B cell (primary cell): ENCODE measurements around the gene RPTOR. TPM values are rescaled to one million over a fixed set of nuclear protein-coding genes. Genes with fewer than 3 reads are reported as not detected.

Experiments used
- ATAC-seq: fragments of 200-7000 bp; cut with Tn5 transposase; one replicate; pipeline ENCODE4 v1.10.0; 2021; ENCODE audit warnings: low read depth, mild to moderate bottlenecking, moderate number of reproducible peaks, moderate library complexity
- CTCF ChIA-PET: fragments of 350-600 bp; sonication (Branson Sonifier 250); formaldehyde crosslinking; loops from one replicate; lab custom pipeline; 2021; ENCODE audit warnings: antibody characterized with exemption, inconsistent platforms; lab: Charles Lee
- POLR2A ChIA-PET: fragments of 350-600 bp; sonication (Branson Sonifier 250); formaldehyde crosslinking; loops from one replicate; lab custom pipeline; 2021; ENCODE audit warnings: antibody characterized with exemption; lab: Charles Lee
- DNase-seq: peaks from one replicate; pipeline ENCODE4 v3.0.0; 2013
- H2AFZ ChIP-seq: 2 replicates; pipeline ENCODE4 v1.6.1; 2012; ENCODE audit warnings: mild to moderate bottlenecking, low read depth, low read length; ENCODE audit not compliant: insufficient read depth, poor library complexity, severe bottlenecking
- H3K27ac ChIP-seq, 2 donors: 1 replicate in 1 of 2; 2 replicates in 1 of 2; pipeline ENCODE4 v1.5.1; 2012 to 2013; ENCODE audit warnings: low read length in 2 of 2, mild to moderate bottlenecking in 2 of 2, moderate library complexity in 1 of 2
- H3K27me3 ChIP-seq, 4 experiments: fragments of 200-600 bp in 1 of 4; sonication (generic) in 1 of 4; replicated peaks in 1 of 4; 1 replicate in 2 of 4; 2 replicates in 2 of 4; pipeline versions ENCODE4 v1.6.1 to v1.7.0; 2013 to 2016; ENCODE audit warnings: low read length in 3 of 4, mild to moderate bottlenecking in 2 of 4, mixed read lengths in 1 of 4, moderate library complexity in 1 of 4; ENCODE audit not compliant: insufficient read depth in 4 of 4, control insufficient read depth in 3 of 4; ENCODE audit errors: control extremely low read depth in 1 of 4
- H3K36me3 ChIP-seq, 2 experiments: replicated peaks in 1 of 2; 1 replicate in 1 of 2; 2 replicates in 1 of 2; pipeline versions ENCODE4 v1.6.1 to v1.7.1; 2013; ENCODE audit warnings: low read length in 1 of 2; ENCODE audit not compliant: insufficient read depth in 2 of 2, control insufficient read depth in 1 of 2; ENCODE audit errors: control extremely low read depth in 1 of 2, extremely low read depth in 1 of 2
- H3K4me1 ChIP-seq, 2 donors: fragments of 200-600 bp in 1 of 2; sonication (generic) in 1 of 2; 1 replicate in 1 of 2; 2 replicates in 1 of 2; pipeline versions ENCODE4 v1.5.1 to v1.6.1; 2013 to 2017; ENCODE audit warnings: low read length in 2 of 2; ENCODE audit not compliant: control insufficient read depth in 2 of 2, insufficient read depth in 2 of 2
- H3K4me2 ChIP-seq: replicated peaks from 2 replicates; pipeline ENCODE3; 2012; ENCODE audit warnings: mild to moderate bottlenecking, low read depth, low read length; ENCODE audit not compliant: poor library complexity, severe bottlenecking
- H3K4me3 ChIP-seq, 5 experiments: fragments of 200-600 bp in 1 of 5; sonication (generic) in 1 of 5; 1 replicate in 3 of 5; 2 replicates in 2 of 5; pipeline versions ENCODE4 v1.5.1 to v1.7.0; 2011 to 2016; ENCODE audit warnings: low read length in 4 of 5, mild to moderate bottlenecking in 4 of 5, low read depth in 2 of 5, control low read depth in 1 of 5, moderate library complexity in 1 of 5; ENCODE audit not compliant: insufficient read depth in 1 of 5; ENCODE audit errors: control extremely low read depth in 1 of 5, extremely low read depth in 1 of 5
- H3K79me2 ChIP-seq: fragments of 200-600 bp; sonication (generic); one replicate; pipeline ENCODE4 v1.6.0; 2016; ENCODE audit warnings: low read length; ENCODE audit not compliant: control insufficient read depth, insufficient read depth
- H3K9ac ChIP-seq: fragments of 200-600 bp; sonication (generic); 2 replicates; pipeline ENCODE4 v1.6.1; 2017; ENCODE audit warnings: mild to moderate bottlenecking, low read length, moderate library complexity
- H3K9me3 ChIP-seq, 3 donors: one replicate each; pipeline versions ENCODE4 v1.6.1 to v1.7.1; 2013; ENCODE audit warnings: low read length in 2 of 3; ENCODE audit not compliant: control insufficient read depth in 2 of 3, insufficient read depth in 1 of 3; ENCODE audit errors: control extremely low read depth in 1 of 3
- H4K20me1 ChIP-seq: 2 replicates; pipeline ENCODE4 v1.6.0; 2012; ENCODE audit warnings: mild to moderate bottlenecking, low read length; ENCODE audit not compliant: insufficient read depth, control insufficient read depth, poor library complexity, severe bottlenecking
- H3K27ac Mint-ChIP-seq: one replicate; pipeline ENCODE4 v1.8.0; 2021; ENCODE audit warnings: mixed read lengths
- H3K27me3 Mint-ChIP-seq: one replicate; pipeline ENCODE4 v1.8.0; 2021; ENCODE audit warnings: mixed read lengths
- H3K4me1 Mint-ChIP-seq: one replicate; pipeline ENCODE4 v1.8.0; 2021; ENCODE audit warnings: mixed read lengths
- H3K4me3 Mint-ChIP-seq: one replicate; pipeline ENCODE4 v1.8.0; 2021; ENCODE audit warnings: mixed read lengths
- H3K9me3 Mint-ChIP-seq: one replicate; pipeline ENCODE4 v1.8.0; 2022; ENCODE audit warnings: mixed read lengths; ENCODE audit not compliant: insufficient read depth
- CTCF ChIP-seq: fragments of 200-600 bp; IDR thresholded peaks from one replicate; pipeline ENCODE4 v1.8.0; 2022; ENCODE audit warnings: antibody characterized with exemption, mild to moderate bottlenecking
- EZH2 ChIP-seq: IDR thresholded peaks from 2 replicates; pipeline ENCODE4 v1.6.1; 2012; ENCODE audit warnings: borderline replicate concordance, low read depth, mild to moderate bottlenecking, moderate library complexity, low read length; ENCODE audit not compliant: insufficient read depth, poor library complexity, severe bottlenecking
- WGBS: methylation state at CpG from one replicate; pipeline ENCODE4 v1.1.5; 2013; ENCODE audit warnings: missing lambda C conversion rate; ENCODE audit not compliant: insufficient coverage; 5-methylcytosine and 5-hydroxymethylcytosine counted together
- intact Hi-C: fragments of 100-400 bp; cut with micrococcal nuclease; formaldehyde crosslinking; loops from one replicate; pipeline ENCODE4 v1.10.0; 2022
- polyA plus RNA-seq: library from polyadenylated mRNA; depleted of rRNA; stranded (reverse); fragments of >200 nt; gene quantifications from 2 replicates; pipeline ENCODE4 v1.2.3, GENCODE V29; 2012
- total RNA-seq, 2 donors: library from RNA; stranded (reverse); fragments of 120-200 nt in 1 of 2; gene quantifications; 1 replicate in 1 of 2; 2 replicates in 1 of 2; pipeline versions ENCODE4 v1.2.3 to v1.2.4, GENCODE V29; 2013 to 2022

Gene RPTOR
- total and polyA plus RNA-seq, 2 donors (not counting 1 experiment from before 2014, with no cell fraction given): 13.4 to 58.8 TPM

- H3K27ac ChIP-seq: no peak overlapping the region
- no peak for TF ChIP-seq CTCF
- no peak for TF ChIP-seq EZH2
- no peaks in the 10 kb centered on the region for H3K36me3 ChIP-seq
- no peak overlapping the region for H2AFZ ChIP-seq
- Mint-ChIP-seq H3K4me3 (no peak overlapping the region), H3K9me3 (no peaks in the 10 kb centered on the region), H3K27ac (no peak overlapping the region), H3K27me3 (peaks cover 33% of the 10 kb centered on the region), H3K4me1 (peaks cover 7% of the 10 kb centered on the region)
- H3K79me2 ChIP-seq: no peaks in the 10 kb centered on the region
- CTCF ChIA-PET: no interaction called here
- peaks cover 0 to 12% (median 2%) of the 10 kb centered on the region in 4 experiments for H3K27me3 ChIP-seq
- no peak for ATAC-seq
- no peak overlapping the region for H3K4me3 ChIP-seq
- peaks cover 0 to 7% of the 10 kb centered on the region in 2 donors for H3K4me1 ChIP-seq
- peaks cover 0 to 3% (median 0%) of the 10 kb centered on the region in 3 donors for H3K9me3 ChIP-seq
- no peak overlapping the region for H3K4me2 ChIP-seq
- POLR2A ChIA-PET: no interaction called here
- H4K20me1 ChIP-seq: no peaks in the 10 kb centered on the region
- no peak overlapping the region for H3K9ac ChIP-seq
- no peak for DNase-seq
- WGBS: 97% methylated on average over 12 of the region's 14 CpGs
- intact Hi-C loops: no loop called here
These were observed 6.2 kb upstream of the RPTOR start for GRCh38 chr17:80538484-80538883.

- ATAC-seq (no peak), DNase-seq (peak; percentile 25)
- Histone ChIP-seq H4K20me1 (no peaks in the 10 kb centered on the region), H3K79me2 (no peaks in the 10 kb centered on the region), H3K27ac (no peak overlapping the region), H3K27me3 (peaks cover 0 to 12% (median 2%) of the 10 kb centered on the region in 4 experiments), H3K4me1 (peaks cover 0 to 8% of the 10 kb centered on the region in 2 donors), H3K4me3 (no peak overlapping the region), H2AFZ (peak overlapping the region; percentile 68), H3K9me3 (peaks cover 0 to 3% (median 0%) of the 10 kb centered on the region in 3 donors), H3K36me3 (no peaks in the 10 kb centered on the region), H3K4me2 (peak overlapping the region; percentile 5), H3K9ac (no peak overlapping the region)
- WGBS: 18% methylated on average over 9 of the region's 12 CpGs
- intact Hi-C loops: no loop called here
- H3K9me3 Mint-ChIP-seq: no peaks in the 10 kb centered on the region
- ChIA-PET POLR2A (no interaction called here), CTCF (no interaction called here)
- TF ChIP-seq EZH2: no peak
- no peak for TF ChIP-seq CTCF
- H3K4me1 Mint-ChIP-seq: peaks cover 7% of the 10 kb centered on the region
- no peak overlapping the region for H3K27ac Mint-ChIP-seq
- peaks cover 33% of the 10 kb centered on the region for H3K27me3 Mint-ChIP-seq
- H3K4me3 Mint-ChIP-seq: no peak overlapping the region
These were observed 5.5 kb upstream of the RPTOR start for GRCh38 chr17:80539022-80539641.
